ENCODE data around the gene SPOCK1. TPM values are rescaled to one million over a fixed set of nuclear protein-coding genes. Genes with fewer than 3 reads are reported as not detected.

SPOCK1 gene
- total RNA-seq, 4 donors from 2014 or later, result 46.5 to 52.7 (median 51.4) TPM

- ATAC-seq, result no peak
- TF ChIP-seq POLR2A (IDR thresholded peaks at IDR 0.05) (no peak), EP300 (IDR thresholded peaks at IDR 0.05) (no peak), POLR2AphosphoS5 (IDR thresholded peaks at IDR 0.05) (no peak), CTCF (IDR thresholded peaks at IDR 0.05) (no peak)
- Histone ChIP-seq H3K4me1 (peaks cover 0 to 11% (median 0%) of the 10 kb centered on the region in 3 donors), H3K36me3 (no peaks in the 10 kb centered on the region), H3K27me3 (no peaks in the 10 kb centered on the region), H3K9me3 (no peaks in the 10 kb centered on the region), H3K27ac (no peak overlapping the region), H3K4me3 (no peak overlapping the region)
- WGBS, 2 donors (ENCODE audit: low coverage in 1 of 2), result 67% methylated on average over 2 of the region's 2 CpGs; no CpG with 5 or more reads in 1 of the 2 donors
Measured at GRCh38 chr5:137214446-137215189, 284.5 kb downstream of the SPOCK1 start.

GRCh38 chr5:137212471-137212870 lies 286.7 kb downstream of the SPOCK1 start:
- TF ChIP-seq EP300 (IDR thresholded peaks at IDR 0.05) (no peak), CTCF (IDR thresholded peaks at IDR 0.05) (no peak), POLR2AphosphoS5 (IDR thresholded peaks at IDR 0.05) (no peak), POLR2A (IDR thresholded peaks at IDR 0.05) (no peak)
- H3K36me3 ChIP-seq, result no peaks in the 10 kb centered on the region
- no peak overlapping the region for H3K27ac ChIP-seq
- no peaks in the 10 kb centered on the region for H3K9me3 ChIP-seq
- no peak for ATAC-seq
- H3K4me1 ChIP-seq, result no peaks in the 10 kb centered on the region
- no peaks in the 10 kb centered on the region for H3K27me3 ChIP-seq
- H3K4me3 ChIP-seq, result no peak overlapping the region
- 40 to 74% methylated on average over 1 to 3 of the region's 3 CpGs for whole genome bisulfite sequencing, 2 donors (ENCODE audit: low coverage in 1 of 2)

DNA sequence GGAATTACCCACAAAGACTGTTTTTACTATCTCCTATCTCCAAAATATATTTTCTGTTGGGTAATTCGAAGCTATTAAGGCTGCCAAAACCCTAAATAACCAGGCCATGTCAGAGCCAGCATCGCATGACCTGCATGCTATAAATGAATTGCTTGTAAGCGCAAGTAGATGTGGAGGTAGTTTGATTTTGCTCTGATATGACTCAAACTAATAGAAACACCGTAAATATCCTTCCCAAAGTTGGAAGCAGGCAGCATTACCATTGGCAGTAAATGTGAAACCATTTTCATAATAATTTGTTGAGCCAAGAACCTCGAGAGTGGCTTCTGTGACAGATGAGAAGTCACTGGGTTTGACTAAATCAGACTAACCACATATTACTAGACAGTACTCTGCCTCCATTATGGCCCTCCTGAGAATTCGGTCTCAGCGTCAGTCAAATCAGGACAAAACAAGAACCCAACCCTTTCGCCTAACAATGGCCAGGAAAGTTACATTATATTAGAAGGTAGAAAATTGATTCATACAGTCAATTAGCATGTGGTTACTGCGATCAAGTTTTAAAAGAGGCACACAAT lies 289.8 kb downstream of the SPOCK1 start:
- no peak overlapping the region for H3K4me3 ChIP-seq
- no peaks in the 10 kb centered on the region for H3K4me1 ChIP-seq
- no peaks in the 10 kb centered on the region for H3K36me3 ChIP-seq
- no peak overlapping the region for H3K27ac ChIP-seq
- ATAC-seq, result no peak
- no peaks in the 10 kb centered on the region for H3K27me3 ChIP-seq
- 80 to 82% methylated on average over 9 of the region's 9 CpGs for WGBS, 2 donors (ENCODE audit: low coverage in 1 of 2)
- no peak for TF ChIP-seq POLR2AphosphoS5 (IDR thresholded peaks at IDR 0.05)
- TF ChIP-seq POLR2A (IDR thresholded peaks at IDR 0.05), result no peak
- TF ChIP-seq CTCF (IDR thresholded peaks at IDR 0.05), result no peak
- no peak for TF ChIP-seq EP300 (IDR thresholded peaks at IDR 0.05)
- no peaks in the 10 kb centered on the region for H3K9me3 ChIP-seq

DNA sequence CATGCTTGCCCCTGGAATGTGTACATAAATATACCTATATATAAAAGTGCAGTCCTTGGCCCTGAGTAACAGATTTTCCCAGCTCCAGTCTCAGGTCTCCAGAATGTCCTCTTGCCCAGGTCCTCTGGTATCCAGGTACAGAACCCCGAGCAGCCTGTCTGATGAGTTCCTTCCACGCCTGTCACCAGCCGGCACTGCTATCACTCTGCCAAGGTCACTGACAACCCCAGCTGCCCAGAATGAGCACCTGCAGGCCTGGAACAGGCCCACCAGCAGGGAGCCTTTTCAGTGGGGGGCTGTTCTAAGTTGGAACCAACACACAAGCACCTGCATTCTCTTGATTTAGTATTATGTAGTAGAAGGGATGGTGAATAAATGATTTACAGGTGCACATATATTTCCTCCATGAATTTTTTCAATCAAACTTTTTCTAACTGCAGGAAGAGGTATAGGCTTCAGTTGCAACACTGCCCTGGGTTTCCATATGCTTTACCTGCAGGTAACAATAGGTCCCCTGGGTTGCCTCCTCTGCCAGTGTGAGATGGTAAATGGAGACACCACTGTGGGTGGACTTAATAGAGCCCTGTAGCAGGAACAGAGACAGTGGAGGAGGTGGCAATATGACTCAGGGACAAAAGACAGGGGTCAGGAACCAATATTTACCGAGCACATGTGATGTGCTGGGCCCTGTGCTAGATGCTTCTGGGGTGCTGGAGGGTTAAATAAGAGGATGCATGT lies 291.9 kb downstream of the SPOCK1 start:
- Histone ChIP-seq H3K9me3 (no peaks in the 10 kb centered on the region), H3K36me3 (no peaks in the 10 kb centered on the region), H3K27ac (no peak overlapping the region), H3K4me3 (no peak overlapping the region), H3K4me1 (no peaks in the 10 kb centered on the region), H3K27me3 (no peaks in the 10 kb centered on the region)
- no peak for TF ChIP-seq POLR2AphosphoS5 (IDR thresholded peaks at IDR 0.05)
- TF ChIP-seq EP300 (IDR thresholded peaks at IDR 0.05), result no peak
- no peak for TF ChIP-seq CTCF (IDR thresholded peaks at IDR 0.05)
- no peak for TF ChIP-seq POLR2A (IDR thresholded peaks at IDR 0.05)
- no peak for ATAC-seq
- WGBS, 2 donors (ENCODE audit: low coverage in 1 of 2), result 83% methylated on average over 1 of the region's 4 CpGs; no CpG with 5 or more reads in 1 of the 2 donors
